Astrocyte (in vitro differentiated cells and primary cell): ENCODE measurements around the gene TRPM4. TPM values are rescaled to one million over a fixed set of nuclear protein-coding genes. Genes with fewer than 3 reads are reported as not detected.

Experiments
- DNase-seq: peaks from one replicate; pipeline ENCODE4 v3.0.0-alpha.2; 2010; ENCODE audit warnings: low read depth
- FAIRE-seq: peaks from 2 replicates; lab custom pipeline; 2011; peaks lifted over from hg19 to GRCh38; lab: Jason Lieb, UNC
- H2AFZ ChIP-seq: 2 replicates; pipeline ENCODE4 v1.6.0; 2012; ENCODE audit warnings: low read depth, low read length, inconsistent platforms
- H3K27ac ChIP-seq: 2 replicates; pipeline ENCODE4 v1.5.1; 2011; ENCODE audit warnings: low read depth, low read length, inconsistent platforms
- H3K27me3 ChIP-seq: 2 replicates; pipeline ENCODE4 v1.6.0; 2011; ENCODE audit warnings: low read length, inconsistent platforms; ENCODE audit not compliant: insufficient read depth
- H3K36me3 ChIP-seq: 2 replicates; pipeline ENCODE4 v1.5.1; 2011; ENCODE audit warnings: low read length, inconsistent platforms; ENCODE audit not compliant: insufficient read depth
- H3K4me1 ChIP-seq: 2 replicates; pipeline ENCODE4 v1.5.1; 2011; ENCODE audit warnings: low read length, inconsistent platforms; ENCODE audit not compliant: insufficient read depth
- H3K4me2 ChIP-seq: 2 replicates; pipeline ENCODE4 v1.6.0; 2012; ENCODE audit warnings: low read length, inconsistent platforms
- H3K4me3 ChIP-seq: 2 replicates; pipeline ENCODE4 v1.5.1; 2011; ENCODE audit warnings: low read depth, mild to moderate bottlenecking, low read length, inconsistent platforms; ENCODE audit not compliant: insufficient read depth
- H3K79me2 ChIP-seq: 2 replicates; pipeline ENCODE4 v1.6.0; 2012; ENCODE audit warnings: mild to moderate bottlenecking, low read length, inconsistent platforms; ENCODE audit not compliant: insufficient read depth
- H3K9ac ChIP-seq: 2 replicates; pipeline ENCODE4 v1.6.0; 2012; ENCODE audit warnings: mild to moderate bottlenecking, low read length, inconsistent platforms
- H3K9me3 ChIP-seq: 2 replicates; pipeline ENCODE4 v1.5.1; 2012; ENCODE audit warnings: low read depth, mild to moderate bottlenecking, low read length, inconsistent platforms; ENCODE audit not compliant: insufficient read depth
- H4K20me1 ChIP-seq: 2 replicates; pipeline ENCODE4 v1.6.0; 2012; ENCODE audit warnings: low read length, inconsistent platforms; ENCODE audit not compliant: insufficient read depth
- H3K27ac Mint-ChIP-seq: one replicate; pipeline ENCODE4 v1.8.0; 2021; ENCODE audit warnings: mild to moderate bottlenecking, mixed read lengths; ENCODE audit not compliant: unreplicated experiment
- H3K27me3 Mint-ChIP-seq: one replicate; pipeline ENCODE4 v1.8.0; 2021; ENCODE audit warnings: low read depth, mixed read lengths; ENCODE audit not compliant: unreplicated experiment
- H3K36me3 Mint-ChIP-seq: one replicate; pipeline ENCODE4 v1.8.0; 2021; ENCODE audit warnings: low read depth, mixed read lengths; ENCODE audit not compliant: unreplicated experiment
- H3K4me1 Mint-ChIP-seq: one replicate; pipeline ENCODE4 v1.8.0; 2021; ENCODE audit warnings: low read depth, mixed read lengths; ENCODE audit not compliant: unreplicated experiment
- H3K4me3 Mint-ChIP-seq: one replicate; pipeline ENCODE4 v1.8.0; 2021; ENCODE audit warnings: mild to moderate bottlenecking, moderate library complexity, mixed read lengths; ENCODE audit not compliant: unreplicated experiment
- H3K9me3 Mint-ChIP-seq: one replicate; pipeline ENCODE4 v1.8.0; 2021; ENCODE audit warnings: mild to moderate bottlenecking, mixed read lengths; ENCODE audit not compliant: unreplicated experiment
- EZH2 ChIP-seq: IDR thresholded peaks from 2 replicates; pipeline ENCODE4 v1.6.1; 2012; ENCODE audit warnings: mild to moderate bottlenecking, low read length, inconsistent platforms; ENCODE audit not compliant: insufficient read depth
- total RNA-seq: library from RNA; stranded (reverse); gene quantifications from 2 replicates; pipeline ENCODE4 v1.2.1, GENCODE V29; 2021
- TF ChIP-seq, protein P1 (sequence below): IDR thresholded peaks from 2 replicates; pipeline ENCODE4 v1.5.1; 2011; ENCODE audit warnings: low read depth, mild to moderate bottlenecking, inconsistent platforms, low read length, moderate library complexity; ENCODE audit not compliant: insufficient read depth

Gene TRPM4
- total RNA-seq, 1 donor from 2014 or later, result 26.3 TPM

- no peaks in the 10 kb centered on the region for H3K4me1 Mint-ChIP-seq
- peaks cover 9% of the 10 kb centered on the region for H3K36me3 Mint-ChIP-seq
- H3K79me2 ChIP-seq, result no peaks in the 10 kb centered on the region
- no peak overlapping the region for H2AFZ ChIP-seq
- H3K36me3 ChIP-seq, result no peaks in the 10 kb centered on the region
- H3K4me1 ChIP-seq, result no peaks in the 10 kb centered on the region
- DNase-seq (no peak), FAIRE-seq (no peak)
- no peaks in the 10 kb centered on the region for H4K20me1 ChIP-seq
- H3K27ac Mint-ChIP-seq, result no peak overlapping the region
- no peak overlapping the region for H3K4me3 Mint-ChIP-seq
- no peak overlapping the region for H3K4me3 ChIP-seq
- TF ChIP-seq, protein P1, sequence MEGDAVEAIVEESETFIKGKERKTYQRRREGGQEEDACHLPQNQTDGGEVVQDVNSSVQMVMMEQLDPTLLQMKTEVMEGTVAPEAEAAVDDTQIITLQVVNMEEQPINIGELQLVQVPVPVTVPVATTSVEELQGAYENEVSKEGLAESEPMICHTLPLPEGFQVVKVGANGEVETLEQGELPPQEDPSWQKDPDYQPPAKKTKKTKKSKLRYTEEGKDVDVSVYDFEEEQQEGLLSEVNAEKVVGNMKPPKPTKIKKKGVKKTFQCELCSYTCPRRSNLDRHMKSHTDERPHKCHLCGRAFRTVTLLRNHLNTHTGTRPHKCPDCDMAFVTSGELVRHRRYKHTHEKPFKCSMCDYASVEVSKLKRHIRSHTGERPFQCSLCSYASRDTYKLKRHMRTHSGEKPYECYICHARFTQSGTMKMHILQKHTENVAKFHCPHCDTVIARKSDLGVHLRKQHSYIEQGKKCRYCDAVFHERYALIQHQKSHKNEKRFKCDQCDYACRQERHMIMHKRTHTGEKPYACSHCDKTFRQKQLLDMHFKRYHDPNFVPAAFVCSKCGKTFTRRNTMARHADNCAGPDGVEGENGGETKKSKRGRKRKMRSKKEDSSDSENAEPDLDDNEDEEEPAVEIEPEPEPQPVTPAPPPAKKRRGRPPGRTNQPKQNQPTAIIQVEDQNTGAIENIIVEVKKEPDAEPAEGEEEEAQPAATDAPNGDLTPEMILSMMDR, result no peak
- no peak for TF ChIP-seq EZH2
- peaks cover 8% of the 10 kb centered on the region for H3K9me3 ChIP-seq
- H3K27ac ChIP-seq, result no peak overlapping the region
- H3K9ac ChIP-seq, result no peak overlapping the region
- H3K27me3 ChIP-seq, result no peaks in the 10 kb centered on the region
- H3K4me2 ChIP-seq, result no peak overlapping the region
- H3K27me3 Mint-ChIP-seq, result peaks cover 41% of the 10 kb centered on the region
- H3K9me3 Mint-ChIP-seq, result peaks cover 25% of the 10 kb centered on the region
These were observed 98.1 kb downstream of the TRPM4 start for GRCh38 chr19:49255674-49256073.

- H3K9me3 Mint-ChIP-seq, result peaks cover 27% of the 10 kb centered on the region
- Histone ChIP-seq H3K4me3 (no peak overlapping the region), H3K9ac (no peak overlapping the region), H3K4me2 (no peak overlapping the region), H2AFZ (no peak overlapping the region), H3K79me2 (no peaks in the 10 kb centered on the region), H3K9me3 (peaks cover 8% of the 10 kb centered on the region), H3K4me1 (no peaks in the 10 kb centered on the region), H3K27ac (no peak overlapping the region), H4K20me1 (no peaks in the 10 kb centered on the region), H3K36me3 (no peaks in the 10 kb centered on the region), H3K27me3 (no peaks in the 10 kb centered on the region)
- TF ChIP-seq, protein P1, result no peak
- no peak for TF ChIP-seq EZH2
- DNase-seq (no peak), FAIRE-seq (no peak)
- H3K4me3 Mint-ChIP-seq, result no peak overlapping the region
- H3K27me3 Mint-ChIP-seq, result peaks cover 37% of the 10 kb centered on the region
- no peak overlapping the region for H3K27ac Mint-ChIP-seq
- H3K36me3 Mint-ChIP-seq, result peaks cover 6% of the 10 kb centered on the region
- no peaks in the 10 kb centered on the region for H3K4me1 Mint-ChIP-seq
These were observed 99.1 kb downstream of the TRPM4 start for GRCh38 chr19:49256691-49257090.

Other genes with a start within 250 kb of the TRPM4 start
- 0.45 TPM in 1 of 2 replicates, not detected in the other for gene DHDH, start 224.1 kb upstream of the TRPM4 start, total RNA-seq
- gene BAX, start 202.9 kb upstream of the TRPM4 start, total RNA-seq, result 169 and 174 TPM in 2 replicates
- 3,402 and 4,020 TPM in 2 replicates for gene FTL, start 192.5 kb upstream of the TRPM4 start, total RNA-seq
- 86.0 and 86.8 TPM in 2 replicates for gene GYS1, start 164.5 kb upstream of the TRPM4 start, total RNA-seq
- 105 and 106 TPM in 2 replicates for gene RUVBL2, start 163.9 kb upstream of the TRPM4 start, total RNA-seq
- 0.48 TPM in 1 of 2 replicates, not detected in the other for gene LHB, start 140.7 kb upstream of the TRPM4 start, total RNA-seq
- gene CGB3, start 133.5 kb upstream of the TRPM4 start, total RNA-seq, result 3.6 and 4.5 TPM in 2 replicates
- 0.52 and 2.9 TPM in 2 replicates for gene CGB2, start 125.9 kb upstream of the TRPM4 start, total RNA-seq
- 2.3 TPM in 1 of 2 replicates, not detected in the other for gene CGB1, start 120.9 kb upstream of the TRPM4 start, total RNA-seq
- 2.0 and 6.5 TPM in 2 replicates for gene CGB5, start 113.9 kb upstream of the TRPM4 start, total RNA-seq
- gene CGB8, start 108.7 kb upstream of the TRPM4 start, total RNA-seq, result 9.4 and 15.8 TPM in 2 replicates
- 7.1 and 8.8 TPM in 2 replicates for gene CGB7, start 100.0 kb upstream of the TRPM4 start, total RNA-seq
- gene NTF4, start 93.0 kb upstream of the TRPM4 start, total RNA-seq, result 7.2 and 7.3 TPM in 2 replicates
- 0.05 TPM in 1 of 2 replicates, not detected in the other for gene KCNA7, start 85.1 kb upstream of the TRPM4 start, total RNA-seq
- 173 and 177 TPM in 2 replicates for gene SNRNP70, start 72.3 kb upstream of the TRPM4 start, total RNA-seq
- gene LIN7B, start 43.4 kb upstream of the TRPM4 start, total RNA-seq, result 8.9 and 9.7 TPM in 2 replicates
- 0.73 and 1.4 TPM in 2 replicates for gene C19orf73, start 38.6 kb upstream of the TRPM4 start, total RNA-seq
- 9.2 and 11.7 TPM in 2 replicates for gene PPFIA3, start 38.2 kb upstream of the TRPM4 start, total RNA-seq
- gene HRC, start 2.4 kb upstream of the TRPM4 start, total RNA-seq, result not detected in 2 replicates
- 2.8 and 4.6 TPM in 2 replicates for gene SLC6A16, start 167.4 kb downstream of the TRPM4 start, total RNA-seq
- 0.20 TPM in 1 of 2 replicates, not detected in the other for gene CD37, start 177.6 kb downstream of the TRPM4 start, total RNA-seq
- 46.5 and 58.2 TPM in 2 replicates for gene TEAD2, start 204.6 kb downstream of the TRPM4 start, total RNA-seq
- 0.89 and 1.1 TPM in 2 replicates for gene DKKL1, start 206.1 kb downstream of the TRPM4 start, total RNA-seq
- gene KASH5, start 230.5 kb downstream of the TRPM4 start, total RNA-seq, result not detected in 2 replicates